ENCODE data around the gene CLIC4. TPM values are rescaled to one million over a fixed set of nuclear protein-coding genes. Genes with fewer than 3 reads are reported as not detected.
"Not testable (repeated sequence)": the region's sequence is repeated elsewhere in the genome, so short reads cannot be mapped to it uniquely, and the experiment has no call there.

Gene CLIC4
- total RNA-seq, 1 experiment from 2014 or later: 262 TPM

GRCh38 chr1:24823486-24823885 lies 78.2 kb downstream of the CLIC4 start:
- not testable (repeated sequence) for DNase-seq (ENCODE audit: low spot score); H3K4me3 Mint-ChIP-seq; H3K27me3 Mint-ChIP-seq (ENCODE audit: low read depth); ATAC-seq; H3K36me3 Mint-ChIP-seq; H3K9me3 Mint-ChIP-seq
- 0 out of 2 replicates have a peak overlapping the region, but pooled peaks have one; percentile 84 for H3K27ac Mint-ChIP-seq
- CTCF ChIA-PET: interaction anchor here (0.7 to 10.6 kb wide), 5 partner anchors 9 to 135 kb away, joined by 3 to 243 read pairs (median 4); partner anchors contain the start of gene CLIC4
- POLR2A ChIA-PET: interaction anchor here (0.7 to 0.8 kb wide), 2 partner anchors 78 to 141 kb away, joined by 5 to 6 read pairs; partner anchors contain the start of gene CLIC4
- peaks cover 42% of the 10 kb centered on the region for H3K4me1 Mint-ChIP-seq

GRCh38 chr1:24825174-24825573 lies 79.9 kb downstream of the CLIC4 start:
- POLR2A ChIA-PET: no interaction called here
- no peak for TF ChIP-seq MAX (CRISPR knock-in tag; IDR thresholded peaks at IDR 0.05)
- ATAC-seq (no peak), DNase-seq (ENCODE audit: low spot score) (no peak)
- no peaks in the 10 kb centered on the region for H3K9me3 Mint-ChIP-seq
- CTCF ChIA-PET: interaction anchor here (1.6 to 10.6 kb wide), 3 partner anchors 10 to 137 kb away, joined by 5 to 243 read pairs (median 24); no protein-coding TSS in a partner anchor
- H3K4me3 Mint-ChIP-seq: no peak overlapping the region
- H3K27ac Mint-ChIP-seq: no peak overlapping the region; the same call in 1 of the 2 replicates
- peaks cover 49% of the 10 kb centered on the region for H3K4me1 Mint-ChIP-seq
- H3K36me3 Mint-ChIP-seq: peaks cover 5% of the 10 kb centered on the region
- no peaks in the 10 kb centered on the region for H3K27me3 Mint-ChIP-seq (ENCODE audit: low read depth)

GRCh38 chr1:24826510-24826909 lies 81.3 kb downstream of the CLIC4 start:
- no peak for TF ChIP-seq IRF1 (CRISPR knock-in tag; IDR thresholded peaks at IDR 0.05)
- peaks cover 54% of the 10 kb centered on the region for H3K4me1 Mint-ChIP-seq
- no peak for ATAC-seq
- no peak for DNase-seq (ENCODE audit: low spot score)
- no peak overlapping the region for H3K4me3 Mint-ChIP-seq
- peak overlapping the region; percentile 47 for H3K27ac Mint-ChIP-seq
- H3K36me3 Mint-ChIP-seq: peaks cover 4% of the 10 kb centered on the region
- no peaks in the 10 kb centered on the region for H3K27me3 Mint-ChIP-seq (ENCODE audit: low read depth)
- POLR2A ChIA-PET: no interaction called here
- no peaks in the 10 kb centered on the region for H3K9me3 Mint-ChIP-seq
- CTCF ChIA-PET: interaction anchor here (4.2 to 10.6 kb wide), 2 partner anchors 9 to 138 kb away, joined by 24 to 243 read pairs; no protein-coding TSS in a partner anchor

- Mint-ChIP-seq H3K9me3 (no peaks in the 10 kb centered on the region), H3K4me1 (peaks cover 49% of the 10 kb centered on the region), H3K27me3 (ENCODE audit: low read depth) (no peaks in the 10 kb centered on the region), H3K4me3 (no peak overlapping the region), H3K36me3 (no peaks in the 10 kb centered on the region; the same call in 1 of the 2 replicates), H3K27ac (peak overlapping the region; percentile 92)
- no peak for TF ChIP-seq GRHL2 (CRISPR knock-in tag; IDR thresholded peaks at IDR 0.05; ENCODE audit: insufficient replicate concordance, severe bottlenecking)
- TF ChIP-seq NR2C2 (CRISPR knock-in tag; IDR thresholded peaks at IDR 0.05): no peak
- TF ChIP-seq RELA (CRISPR knock-in tag; IDR thresholded peaks at IDR 0.05; ENCODE audit: borderline replicate concordance): no peak
- ATAC-seq: no peak
- POLR2A ChIA-PET: interaction anchor here (0.6 to 0.7 kb wide), 2 partner anchors 123 to 147 kb away, joined by 3 to 6 read pairs; no protein-coding TSS in a partner anchor
- CTCF ChIA-PET: interaction anchor here (0.6 to 10.6 kb wide), 5 partner anchors 20 to 139 kb away, joined by 3 to 243 read pairs (median 3); partner anchors contain the start of gene CLIC4
- no peak for DNase-seq (ENCODE audit: low spot score)
Observed at GRCh38 chr1:24827379-24828135, 82.3 kb downstream of the CLIC4 start.

GRCh38 chr1:24828183-24828886 lies 83.1 kb downstream of the CLIC4 start:
- no peak for ATAC-seq
- Mint-ChIP-seq H3K4me3 (no peak overlapping the region), H3K27ac (peak overlapping the region; percentile 73; the same call in 1 of the 2 replicates), H3K27me3 (ENCODE audit: low read depth) (no peaks in the 10 kb centered on the region), H3K4me1 (peaks cover 45% of the 10 kb centered on the region), H3K9me3 (no peaks in the 10 kb centered on the region), H3K36me3 (no peaks in the 10 kb centered on the region; the same call in 1 of the 2 replicates)
- DNase-seq (ENCODE audit: low spot score): no peak
- TF ChIP-seq NR1H2 (CRISPR knock-in tag; IDR thresholded peaks at IDR 0.05) (no peak), EMX1 (CRISPR knock-in tag; IDR thresholded peaks at IDR 0.05) (no peak)
- ChIA-PET CTCF (interaction anchor here (10.6 kb wide), 1 partner anchor 140 kb away, joined by 243 read pairs; no protein-coding TSS in a partner anchor), POLR2A (no interaction called here)

GRCh38 chr1:24828887-24829192 lies 83.6 kb downstream of the CLIC4 start:
- ChIA-PET POLR2A (no interaction called here), CTCF (interaction anchor here (10.6 kb wide), 1 partner anchor 141 kb away, joined by 243 read pairs; no protein-coding TSS in a partner anchor)
- ATAC-seq (no peak), DNase-seq (ENCODE audit: low spot score) (no peak)
- peaks cover 44% of the 10 kb centered on the region for H3K4me1 Mint-ChIP-seq
- H3K9me3 Mint-ChIP-seq: no peaks in the 10 kb centered on the region
- no peaks in the 10 kb centered on the region for H3K27me3 Mint-ChIP-seq (ENCODE audit: low read depth)
- no peak overlapping the region; the same call in 1 of the 2 replicates for H3K27ac Mint-ChIP-seq
- no peak overlapping the region for H3K4me3 Mint-ChIP-seq
- no peaks in the 10 kb centered on the region; the same call in 1 of the 2 replicates for H3K36me3 Mint-ChIP-seq
- TF ChIP-seq ATF3 (CRISPR knock-in tag; conservative IDR thresholded peaks at IDR 0.05): no peak
- no peak for TF ChIP-seq CBFB (CRISPR knock-in tag; IDR thresholded peaks at IDR 0.05; ENCODE audit: low read depth)
- TF ChIP-seq ARID4B (CRISPR knock-in tag; IDR thresholded peaks at IDR 0.05; ENCODE audit: borderline replicate concordance): no peak
- TF ChIP-seq CDX4 (CRISPR knock-in tag; IDR thresholded peaks at IDR 0.05; ENCODE audit: borderline replicate concordance): no peak
- TF ChIP-seq ZNF396 (CRISPR knock-in tag; IDR thresholded peaks at IDR 0.05; ENCODE audit: borderline replicate concordance): no peak
